GM12872 (cell line): ENCODE measurements around the gene PLXDC1.

ENCODE experiments used
- TF ChIP-seq, protein P1 (sequence below): IDR thresholded peaks from 3 replicates; pipeline ENCODE4 v1.5.1; 2011; ENCODE audit warnings: low read depth, mild to moderate bottlenecking, low read length, moderate library complexity; ENCODE audit not compliant: insufficient read depth

Gene PLXDC1

DNA sequence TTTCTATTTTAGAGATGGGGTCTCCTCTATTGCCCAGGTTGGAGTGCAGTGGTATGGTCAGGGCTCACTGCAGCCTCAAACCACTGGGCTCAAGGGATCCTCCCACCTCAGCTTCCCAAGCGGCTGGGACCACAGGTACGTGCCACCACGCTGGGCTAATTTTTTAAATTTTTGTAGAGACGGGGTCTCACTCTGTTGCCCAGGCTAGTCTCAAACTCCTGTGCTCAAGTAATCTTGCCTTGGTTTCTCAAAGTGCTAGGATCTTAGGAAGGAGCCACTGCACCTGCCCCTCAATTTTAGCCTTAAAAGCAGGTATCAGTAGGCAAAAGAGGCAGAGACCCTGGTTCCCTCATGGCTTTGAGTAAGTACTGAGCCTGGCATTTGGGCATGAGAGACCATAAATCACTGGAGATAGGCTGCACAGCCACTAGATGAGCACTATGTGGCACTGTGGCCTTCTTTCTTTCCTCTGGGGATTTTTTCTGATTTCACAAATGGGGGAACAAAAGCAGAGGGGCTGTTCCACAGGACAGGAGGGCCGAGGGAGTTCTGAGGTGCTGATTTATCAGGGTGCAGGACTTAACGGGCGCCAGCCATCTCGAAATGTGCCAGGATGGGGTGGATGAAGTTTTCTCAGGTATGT, 82.2 kb downstream of the PLXDC1 start:
- TF ChIP-seq, protein P1, sequence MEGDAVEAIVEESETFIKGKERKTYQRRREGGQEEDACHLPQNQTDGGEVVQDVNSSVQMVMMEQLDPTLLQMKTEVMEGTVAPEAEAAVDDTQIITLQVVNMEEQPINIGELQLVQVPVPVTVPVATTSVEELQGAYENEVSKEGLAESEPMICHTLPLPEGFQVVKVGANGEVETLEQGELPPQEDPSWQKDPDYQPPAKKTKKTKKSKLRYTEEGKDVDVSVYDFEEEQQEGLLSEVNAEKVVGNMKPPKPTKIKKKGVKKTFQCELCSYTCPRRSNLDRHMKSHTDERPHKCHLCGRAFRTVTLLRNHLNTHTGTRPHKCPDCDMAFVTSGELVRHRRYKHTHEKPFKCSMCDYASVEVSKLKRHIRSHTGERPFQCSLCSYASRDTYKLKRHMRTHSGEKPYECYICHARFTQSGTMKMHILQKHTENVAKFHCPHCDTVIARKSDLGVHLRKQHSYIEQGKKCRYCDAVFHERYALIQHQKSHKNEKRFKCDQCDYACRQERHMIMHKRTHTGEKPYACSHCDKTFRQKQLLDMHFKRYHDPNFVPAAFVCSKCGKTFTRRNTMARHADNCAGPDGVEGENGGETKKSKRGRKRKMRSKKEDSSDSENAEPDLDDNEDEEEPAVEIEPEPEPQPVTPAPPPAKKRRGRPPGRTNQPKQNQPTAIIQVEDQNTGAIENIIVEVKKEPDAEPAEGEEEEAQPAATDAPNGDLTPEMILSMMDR, result peak; percentile 71

DNA sequence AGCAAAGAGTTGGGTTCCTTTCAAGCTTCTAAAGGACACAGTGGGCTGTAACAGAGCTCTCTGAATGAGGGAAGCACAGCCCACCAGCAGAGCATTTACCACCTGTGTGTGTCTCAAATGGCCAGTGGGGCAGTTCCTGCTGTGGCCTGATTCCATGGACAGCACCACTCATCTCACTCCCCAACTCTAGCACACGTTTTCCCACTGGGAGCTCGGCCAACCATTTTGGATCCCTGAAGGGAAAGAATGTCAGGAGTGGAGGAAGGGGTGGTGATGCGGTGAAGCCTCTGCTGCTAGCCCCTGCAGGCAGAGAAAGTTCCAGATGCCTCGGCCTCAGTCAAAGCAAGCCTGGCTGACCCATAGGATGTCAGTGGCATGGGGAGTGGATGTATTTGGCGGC, 86.6 kb downstream of the PLXDC1 start:
- TF ChIP-seq, protein P1, result no peak

DNA sequence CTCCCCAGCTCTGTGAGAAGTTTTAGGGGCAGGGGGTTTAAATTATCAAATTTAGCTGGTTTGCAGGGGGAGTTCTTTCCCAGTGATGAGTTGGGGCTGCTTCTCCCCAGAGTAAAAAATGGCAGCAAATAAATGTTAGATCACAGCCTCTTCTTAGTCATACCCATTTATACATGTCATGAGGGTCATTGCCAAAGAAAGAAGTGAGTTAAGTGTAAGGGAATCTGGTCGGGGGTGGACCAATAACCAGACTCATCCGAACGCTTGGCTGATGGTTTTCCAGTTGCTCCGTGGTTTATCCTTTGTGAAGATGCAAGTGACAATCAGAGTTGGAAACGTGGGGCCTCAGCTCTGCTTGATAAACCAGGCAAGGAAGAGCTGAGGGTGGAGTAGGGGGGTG, 87.1 kb downstream of the PLXDC1 start:
- TF ChIP-seq, protein P1, result no peak

DNA sequence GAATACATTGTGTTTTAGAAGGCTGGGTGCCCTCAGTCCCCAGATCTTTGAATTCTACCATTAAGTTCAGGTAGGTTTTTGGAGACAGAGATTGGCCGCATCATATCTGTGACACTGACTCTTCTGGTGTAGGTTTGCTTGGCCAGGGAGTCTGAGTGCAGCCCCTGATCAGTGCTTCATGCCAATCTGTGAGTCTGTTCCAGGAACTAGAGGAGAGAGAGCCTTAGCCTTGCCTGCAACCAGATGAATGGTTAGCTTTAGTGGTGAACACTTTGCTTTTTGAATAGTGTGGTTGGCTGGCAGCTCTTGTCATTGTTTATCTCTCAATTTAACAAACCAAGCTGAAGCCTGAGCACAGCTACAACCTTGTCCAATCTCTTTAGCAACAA, 87.8 kb downstream of the PLXDC1 start:
- TF ChIP-seq, protein P1, result no peak

GRCh38 chr17:39062846-39063680, 88.4 kb downstream of the PLXDC1 start:
- TF ChIP-seq, protein P1, result no peak

GRCh38 chr17:39058524-39058923, 92.9 kb downstream of the PLXDC1 start:
- TF ChIP-seq, protein P1, result no peak

DNA sequence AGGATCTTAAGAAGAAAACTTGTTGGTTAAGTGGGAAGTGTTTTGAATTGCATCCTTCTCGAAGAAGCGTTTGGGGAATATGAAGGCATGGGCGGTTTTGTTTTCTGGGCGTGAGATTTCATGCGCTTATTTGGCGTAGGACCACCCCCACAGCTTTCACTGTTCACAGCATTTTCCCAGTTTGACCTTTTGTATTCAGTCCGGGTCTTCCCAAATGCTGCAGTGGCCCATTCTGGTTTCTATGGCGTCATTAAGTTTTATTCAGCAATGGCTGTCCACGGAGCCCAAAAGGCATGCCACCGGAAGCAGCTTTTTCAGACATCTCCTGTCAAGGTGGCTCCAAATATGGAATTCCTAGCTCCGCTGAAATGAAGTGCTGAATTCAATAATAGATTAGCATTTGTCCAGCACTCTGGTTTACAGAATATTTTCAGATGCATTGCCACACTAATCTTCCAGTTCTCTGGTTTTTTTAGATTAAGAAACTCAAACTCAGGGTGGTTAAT, 93.7 kb downstream of the PLXDC1 start:
- TF ChIP-seq, protein P1, result no peak
